Bronchial smooth muscle cell (primary cell): ENCODE results near the gene IGSF1. TPM values are rescaled to one million over a fixed set of nuclear protein-coding genes. Genes with fewer than 3 reads are reported as not detected.

Experiments used
- total RNA-seq: library from RNA; depleted of rRNA; stranded (reverse); fragments of >200 nt; gene quantifications from 2 replicates; pipeline ENCODE4 v1.2.1, GENCODE V29; 2014

IGSF1 gene
- total RNA-seq, result not detected in 2 replicates

DNA sequence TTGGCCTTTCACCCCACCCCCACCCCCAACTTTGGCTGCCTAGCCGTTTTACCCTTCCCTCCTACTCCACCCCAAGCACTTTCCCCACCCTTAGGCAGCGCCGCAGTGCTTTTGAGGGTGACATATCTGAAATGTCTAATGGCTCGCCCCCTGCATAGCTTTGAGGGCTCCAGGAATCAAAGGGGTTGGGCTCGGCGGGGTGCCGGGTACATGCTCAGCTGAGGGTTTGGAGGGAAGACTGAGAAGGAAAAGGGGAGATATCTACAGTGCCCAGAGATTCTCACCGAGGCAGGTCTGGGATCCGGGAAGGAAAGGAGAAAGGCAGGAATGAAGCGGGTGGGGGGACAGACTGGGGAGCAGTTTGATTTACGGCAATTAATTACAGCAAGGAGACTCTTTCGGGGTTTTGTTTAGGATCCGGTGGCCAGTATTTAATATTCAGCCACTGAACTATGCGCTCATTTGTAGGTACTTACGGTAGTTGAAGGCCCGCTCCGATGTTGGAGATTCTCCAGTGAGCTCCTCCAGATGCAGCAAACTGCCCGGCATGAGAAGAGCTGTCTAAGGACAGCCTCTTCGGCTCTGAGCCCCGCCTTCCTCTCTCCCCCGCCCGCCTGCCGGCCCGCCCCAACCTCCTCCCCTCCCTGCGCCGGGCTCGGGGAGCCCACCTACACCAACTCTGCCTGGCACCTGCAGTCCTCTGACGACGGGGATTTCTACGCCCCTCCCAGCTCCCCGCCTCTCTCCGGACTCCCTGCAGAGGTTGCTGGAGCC lies at the start of gene IGSF1:
TSS of gene IGSF1 (minus strand) at position 569 of the 774 bp plus-strand sequence. CDS start 2,632 bp downstream, outside the sequence.

Other genes with a start within 250 kb of the IGSF1 start
- not detected in 2 replicates for gene ARHGAP36, start 231.0 kb downstream of the IGSF1 start, total RNA-seq